SHP77 treated with DMSO at 0.1 percent for 48 hours (cell line): ENCODE data around the gene SNX9.
"Not testable (repeated sequence)": the region's sequence is repeated elsewhere in the genome, so short reads cannot be mapped to it uniquely, and the experiment has no call there.

Experiments
- DNase-seq: peaks from one replicate; lab custom pipeline; 2025; lab: John Stamatoyannopoulos, UW

Gene SNX9

GRCh38 chr6:157954150-157955117 lies 131.4 kb downstream of the SNX9 start:
- DNase-seq: peak; percentile 70

DNA sequence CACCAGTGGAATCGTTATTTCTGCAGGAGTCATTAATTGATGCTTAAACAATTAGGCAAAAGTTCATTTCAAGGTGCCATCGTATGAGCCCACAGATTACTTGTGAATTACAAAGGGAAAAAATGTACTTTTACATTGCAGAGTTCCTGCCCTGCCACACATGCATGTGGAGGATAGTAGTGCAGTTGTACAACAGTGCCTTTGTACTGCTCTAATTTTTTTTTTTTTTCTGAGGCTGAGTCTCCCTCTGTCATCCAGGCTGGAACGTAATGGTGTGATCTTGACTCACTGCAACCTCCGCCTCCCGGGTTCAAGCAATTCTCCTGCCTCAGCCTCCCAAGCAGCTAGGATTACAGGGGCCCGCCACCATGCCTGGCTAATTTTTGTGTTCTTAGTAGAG lies 132.6 kb downstream of the SNX9 start:
- no peak for DNase-seq

DNA sequence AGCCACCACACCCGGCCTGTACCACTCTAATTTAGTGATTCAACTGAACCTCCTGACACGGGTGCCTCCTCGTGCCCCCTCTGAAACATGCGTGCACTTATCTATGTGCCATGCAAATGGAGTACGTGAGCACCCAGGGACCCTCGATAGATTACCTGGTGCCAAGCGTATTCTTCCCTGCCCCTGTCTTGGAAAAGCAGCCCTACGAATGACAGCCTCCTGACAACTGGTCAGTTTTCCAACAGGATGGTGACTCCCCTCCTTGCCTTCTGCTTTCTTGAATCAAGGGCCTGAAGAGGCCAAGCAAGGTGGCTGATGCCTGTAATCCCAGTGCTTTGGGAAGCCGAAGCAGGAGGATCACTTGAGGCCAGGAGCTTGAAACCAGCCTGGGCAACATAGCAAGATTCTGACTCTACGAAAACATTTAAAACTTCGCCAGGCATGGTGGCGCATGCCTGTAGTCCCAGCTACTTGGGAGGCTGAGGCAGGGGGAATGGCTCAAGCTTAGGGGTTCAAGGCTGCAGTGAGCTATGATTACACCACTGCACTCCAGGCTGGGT lies 133.2 kb downstream of the SNX9 start:
- DNase-seq: no peak

GRCh38 chr6:157959451-157960227 lies 136.6 kb downstream of the SNX9 start:
- DNase-seq: no peak

- DNase-seq: no peak
Measured at GRCh38 chr6:157961153-157961831, 138.2 kb downstream of the SNX9 start.

- DNase-seq: no peak
Measured at GRCh38 chr6:157961832-157962575, 139.0 kb downstream of the SNX9 start.

DNA sequence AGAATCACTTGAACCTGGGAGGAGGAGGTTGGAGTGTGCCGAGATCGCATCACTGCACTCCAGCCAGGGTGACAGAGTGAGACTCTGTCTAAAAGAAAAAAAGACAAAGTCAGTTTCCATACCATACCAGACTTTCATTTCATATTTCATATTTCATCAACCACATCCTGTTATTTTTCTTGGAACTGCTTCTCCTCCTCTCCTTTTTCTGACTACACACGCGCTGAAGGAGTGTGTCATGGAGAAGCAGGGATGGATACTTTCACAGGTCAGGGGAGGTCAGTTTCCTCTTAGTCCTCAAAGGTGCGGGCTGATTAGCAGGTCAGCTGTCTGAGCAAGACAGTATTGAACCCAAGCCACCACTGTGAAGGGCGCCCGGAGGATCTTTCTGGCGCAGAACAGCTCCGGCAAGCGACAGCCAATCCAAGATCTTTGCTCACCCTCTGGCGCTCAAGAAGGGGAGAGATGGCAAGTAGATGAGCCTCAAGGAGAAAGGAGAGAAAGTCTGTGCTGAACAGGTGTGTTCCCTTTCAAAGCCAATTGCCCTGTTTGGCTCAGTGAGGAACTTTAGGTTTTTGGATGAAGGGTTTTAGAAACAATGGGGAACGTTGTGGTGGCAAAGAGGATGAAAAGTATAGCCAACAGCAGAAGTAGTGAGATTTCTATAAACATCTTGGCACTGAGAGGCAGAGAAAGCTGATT lies 139.7 kb downstream of the SNX9 start:
- DNase-seq: no peak

GRCh38 chr6:157964100-157964499 lies 141.1 kb downstream of the SNX9 start:
- DNase-seq: no peak

DNA sequence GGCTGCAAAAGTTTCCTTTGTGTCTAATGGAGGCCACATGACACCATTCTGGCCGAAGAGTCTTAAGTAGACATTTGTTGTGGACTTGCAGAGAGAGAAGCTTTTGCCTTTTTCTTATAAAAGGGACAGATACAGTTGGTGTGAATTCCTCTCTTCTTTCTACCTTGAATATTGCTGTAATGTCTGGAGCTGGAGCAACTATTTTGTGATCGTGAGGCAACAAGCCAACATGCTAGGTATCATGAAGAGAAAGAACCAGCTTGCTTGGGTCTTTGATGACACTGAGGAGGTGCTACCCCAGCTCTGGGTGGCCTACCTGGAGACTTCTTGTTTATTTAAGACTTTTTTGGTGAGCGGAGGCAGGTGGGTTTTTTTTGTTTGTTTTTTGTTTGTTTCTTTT lies 142.3 kb downstream of the SNX9 start:
- no peak for DNase-seq

DNA sequence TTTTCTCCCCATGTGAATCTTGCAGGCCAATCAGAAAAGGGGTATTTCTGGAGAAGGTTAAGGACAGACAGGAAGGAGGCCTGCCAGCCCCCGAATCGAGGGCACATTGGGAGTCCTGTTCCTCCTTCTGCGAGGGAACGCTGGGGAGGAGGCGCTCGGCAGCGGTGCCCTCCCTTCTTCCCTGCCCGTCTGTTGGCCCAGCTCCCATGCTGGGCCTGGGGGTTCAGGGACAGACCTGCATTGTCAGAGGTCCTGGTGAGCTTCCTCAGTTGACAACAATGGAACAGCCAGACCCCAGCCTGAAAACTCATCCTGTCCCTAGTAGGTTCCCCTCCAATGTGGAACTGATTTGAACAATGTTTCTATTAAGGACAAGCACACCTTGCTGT lies 143.5 kb downstream of the SNX9 start:
- no peak for DNase-seq

- DNase-seq: no peak
Measured at GRCh38 chr6:157967020-157967419, 144.0 kb downstream of the SNX9 start.

GRCh38 chr6:157967486-157967885 lies 144.4 kb downstream of the SNX9 start:
- no peak for DNase-seq

GRCh38 chr6:157972177-157972576 lies 149.1 kb downstream of the SNX9 start:
- DNase-seq: not testable (repeated sequence)

GRCh38 chr6:157974341-157974894 lies 151.4 kb downstream of the SNX9 start:
- no peak for DNase-seq

DNA sequence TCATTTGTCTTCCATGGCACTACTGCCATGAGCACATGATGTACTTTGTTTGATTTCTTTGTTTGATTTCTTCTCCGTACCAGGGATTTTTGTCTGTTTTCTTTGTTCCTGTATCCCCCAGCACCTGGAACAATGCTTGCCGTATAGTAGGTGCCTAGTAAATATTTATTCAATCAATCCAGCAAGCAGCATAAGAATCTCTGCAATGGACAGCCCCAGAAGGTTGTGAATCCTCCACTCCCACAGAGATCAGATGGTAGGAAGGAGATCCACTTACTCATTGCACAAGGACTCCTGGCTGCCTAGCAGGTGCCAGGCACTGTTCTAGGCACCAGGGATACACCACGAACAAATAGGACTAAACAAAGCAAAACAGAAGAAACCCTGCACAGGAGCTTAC lies 151.9 kb downstream of the SNX9 start:
- DNase-seq: no peak

GRCh38 chr6:157975456-157975855 lies 152.4 kb downstream of the SNX9 start:
- no peak for DNase-seq

- no peak for DNase-seq
Measured at GRCh38 chr6:157976345-157977175, 153.5 kb downstream of the SNX9 start.

GRCh38 chr6:157977176-157977804 lies 154.2 kb downstream of the SNX9 start:
- DNase-seq: no peak
